GM19043 (cell line): Measurements from ENCODE around the gene OR2T12.
"Not testable (repeated sequence)": the region's sequence is repeated elsewhere in the genome, so short reads cannot be mapped to it uniquely, and the experiment has no call there.

Experiments
- ATAC-seq: cut with Tn5 transposase; IDR thresholded peaks from one replicate; pipeline ENCODE4 v1.9.1; 2021; ENCODE audit warnings: low read depth; ENCODE audit not compliant: unreplicated experiment

OR2T12 gene, protein sequence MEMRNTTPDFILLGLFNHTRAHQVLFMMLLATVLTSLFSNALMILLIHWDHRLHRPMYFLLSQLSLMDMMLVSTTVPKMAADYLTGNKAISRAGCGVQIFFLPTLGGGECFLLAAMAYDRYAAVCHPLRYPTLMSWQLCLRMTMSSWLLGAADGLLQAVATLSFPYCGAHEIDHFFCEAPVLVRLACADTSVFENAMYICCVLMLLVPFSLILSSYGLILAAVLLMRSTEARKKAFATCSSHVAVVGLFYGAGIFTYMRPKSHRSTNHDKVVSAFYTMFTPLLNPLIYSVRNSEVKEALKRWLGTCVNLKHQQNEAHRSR

GRCh38 chr1:248303324-248303723 lies at the start of gene OR2T12:
Gene OR2T12, minus strand, starts transcription at chr1:248303424. Its CDS starts 7,846 bp downstream, at chr1:248295578.
- ATAC-seq = no peak

DNA sequence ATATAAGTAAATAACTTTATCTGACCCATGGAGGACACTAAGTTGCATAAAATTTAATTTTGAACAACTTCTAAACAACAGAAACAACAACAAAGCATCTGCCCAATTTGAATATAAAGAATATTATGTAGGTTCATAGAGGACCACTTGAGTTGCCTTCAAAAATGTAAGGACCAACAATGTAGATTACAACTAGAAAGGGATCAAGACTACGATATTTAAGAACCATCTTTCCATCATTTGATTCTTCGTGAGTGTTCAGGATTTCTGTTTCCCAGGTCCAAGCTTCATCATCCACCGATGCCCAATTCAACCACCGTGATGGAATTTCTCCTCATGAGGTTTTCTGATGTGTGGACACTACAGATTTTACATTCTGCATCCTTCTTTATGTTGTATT lies 45.3 kb upstream of the OR2T12 start, which contains the start of gene OR14C36:
TSS of gene OR14C36 (plus strand) at position 301 of the 400 bp plus-strand sequence. CDS start at position 301, 0 bp downstream.
- no peak for ATAC-seq

DNA sequence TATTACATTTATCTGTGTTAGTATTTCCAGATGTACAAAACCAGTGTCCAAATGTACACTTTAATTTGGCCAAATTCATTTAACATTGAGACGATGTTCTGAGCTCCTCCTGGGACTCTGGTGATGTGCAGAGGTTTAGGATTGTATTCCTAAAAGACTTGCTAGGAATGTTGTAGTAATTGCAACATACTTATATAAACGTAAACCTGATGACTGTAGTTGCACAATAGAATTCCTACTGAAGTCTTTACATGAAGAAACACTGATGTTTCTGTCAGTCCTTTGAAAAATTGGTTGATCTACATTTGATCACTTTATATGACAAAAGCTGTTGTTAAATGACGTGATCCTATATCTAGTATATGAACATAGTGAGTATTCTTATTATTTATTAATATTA lies 40.2 kb upstream of the OR2T12 start:
- ATAC-seq = no peak

GRCh38 chr1:248324468-248324867 lies 21.2 kb upstream of the OR2T12 start, which contains the start of gene OR2M7:
Gene OR2M7, minus strand, starts transcription at chr1:248324568. Its CDS starts 0 bp downstream, at chr1:248324568.
- ATAC-seq = no peak

DNA sequence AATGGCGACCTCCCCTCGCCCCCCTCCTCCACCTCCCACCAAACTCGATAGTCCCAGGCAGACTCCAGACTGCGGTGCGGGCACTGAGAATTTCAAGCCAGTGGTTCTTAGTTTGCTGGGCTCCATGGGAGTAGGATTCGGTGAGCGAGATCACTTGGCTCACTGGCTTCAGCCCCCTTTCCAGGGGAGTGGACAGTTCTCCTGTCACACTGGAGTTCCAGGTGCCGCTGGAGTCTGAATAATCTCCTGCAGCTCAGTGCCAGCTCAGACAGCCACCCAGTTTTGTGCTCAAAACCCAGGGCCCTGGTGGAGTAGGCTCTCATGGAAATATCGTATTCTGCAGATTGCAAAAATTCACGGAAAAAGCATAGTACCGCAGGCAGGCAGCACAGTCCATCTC lies 13.6 kb upstream of the OR2T12 start:
- no peak for ATAC-seq

- not testable (repeated sequence) for ATAC-seq
Measured at GRCh38 chr1:248306740-248307139, 3.5 kb upstream of the OR2T12 start.

- ATAC-seq = no peak
Measured at GRCh38 chr1:248306103-248306502, 2.9 kb upstream of the OR2T12 start.

DNA sequence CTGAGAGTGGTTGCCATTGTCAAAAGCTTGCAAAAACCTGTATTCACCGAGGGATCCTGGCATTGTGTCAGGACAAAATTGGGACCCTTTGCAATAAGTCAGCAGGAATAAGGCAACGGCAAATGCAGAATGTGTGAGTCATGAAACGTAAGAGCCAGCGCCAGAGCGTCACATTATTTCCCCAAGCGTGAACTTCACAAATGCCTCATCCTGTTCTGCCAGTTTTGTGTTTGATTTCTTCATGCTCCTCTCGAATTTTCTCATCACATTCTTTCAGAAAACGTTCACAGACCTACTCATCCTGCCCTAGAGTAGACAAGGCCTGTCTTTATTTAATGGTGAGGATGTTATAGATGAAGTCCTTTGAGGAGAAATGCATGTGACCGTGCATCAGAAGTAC lies 2.4 kb upstream of the OR2T12 start:
- not testable (repeated sequence) for ATAC-seq

- ATAC-seq = no peak
Measured at GRCh38 chr1:248288391-248288790, 14.8 kb downstream of the OR2T12 start.

DNA sequence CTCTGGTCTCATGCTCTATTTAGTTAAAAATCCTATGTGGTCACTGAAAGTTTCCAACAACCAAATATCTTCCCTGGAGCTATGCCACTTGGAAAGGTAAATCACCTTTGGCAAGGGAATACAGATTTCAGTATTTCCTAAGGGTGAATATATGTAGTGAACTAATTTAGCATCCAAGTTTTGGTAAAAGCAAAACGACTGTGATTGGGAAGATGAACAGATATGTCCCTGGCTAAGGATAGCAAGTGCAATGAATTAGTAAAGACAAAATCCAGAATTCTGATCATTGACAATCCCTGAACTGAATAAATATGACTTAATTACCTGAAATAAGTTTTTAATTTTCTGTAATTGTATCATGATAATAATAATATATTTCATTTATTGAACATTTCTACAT lies 25.3 kb downstream of the OR2T12 start, which contains the start of gene OR2T33:
TSS of gene OR2T33 (minus strand) at position 101 of the 400 bp plus-strand sequence. CDS start 4,162 bp downstream, outside the sequence.
- ATAC-seq = no peak

GRCh38 chr1:248273225-248273624 lies 30.0 kb downstream of the OR2T12 start:
- ATAC-seq = not testable (repeated sequence)

DNA sequence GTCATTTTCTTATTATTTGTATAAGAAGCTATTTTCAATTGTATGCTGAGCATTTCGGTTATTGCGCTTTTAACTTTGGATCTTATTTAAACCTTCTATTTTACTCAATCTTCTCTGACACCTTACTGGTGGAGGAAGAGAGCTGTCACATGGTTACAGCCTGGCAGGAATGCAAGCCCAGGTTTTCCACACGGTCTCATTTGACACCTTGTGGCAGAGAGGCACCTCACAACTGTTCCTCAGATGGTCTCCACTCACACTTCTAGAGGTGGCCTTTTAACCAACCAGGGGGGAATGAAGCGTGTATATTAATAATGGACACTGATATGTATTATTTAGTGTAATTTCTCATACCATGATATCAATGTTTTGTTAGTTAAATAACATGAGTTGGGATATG lies 35.0 kb downstream of the OR2T12 start:
- ATAC-seq = no peak

GRCh38 chr1:248259309-248259708 lies 43.9 kb downstream of the OR2T12 start:
- ATAC-seq = not testable (repeated sequence)

DNA sequence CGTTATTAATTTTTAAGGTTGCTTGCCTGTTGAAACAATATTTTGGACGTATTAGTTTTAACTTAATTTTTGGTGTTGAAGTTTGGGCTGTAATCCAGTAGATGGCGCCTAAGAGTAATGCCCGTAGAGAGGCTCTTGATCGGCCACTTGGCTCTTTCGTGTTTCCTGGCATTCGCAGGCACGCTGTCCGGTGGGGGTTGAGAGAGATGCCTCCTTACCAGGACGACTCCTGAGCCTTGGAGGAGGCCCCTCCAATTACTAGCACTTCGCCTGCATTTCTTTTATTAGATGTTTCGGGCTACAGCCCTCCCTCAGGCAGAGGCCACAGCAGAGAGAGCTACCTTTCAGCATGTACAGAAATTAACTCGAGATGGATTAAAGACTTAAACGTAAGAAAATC lies 60.0 kb downstream of the OR2T12 start:
- ATAC-seq = peak; percentile 90
